ENCODE data around the gene G0S2.

G0S2 gene

DNA sequence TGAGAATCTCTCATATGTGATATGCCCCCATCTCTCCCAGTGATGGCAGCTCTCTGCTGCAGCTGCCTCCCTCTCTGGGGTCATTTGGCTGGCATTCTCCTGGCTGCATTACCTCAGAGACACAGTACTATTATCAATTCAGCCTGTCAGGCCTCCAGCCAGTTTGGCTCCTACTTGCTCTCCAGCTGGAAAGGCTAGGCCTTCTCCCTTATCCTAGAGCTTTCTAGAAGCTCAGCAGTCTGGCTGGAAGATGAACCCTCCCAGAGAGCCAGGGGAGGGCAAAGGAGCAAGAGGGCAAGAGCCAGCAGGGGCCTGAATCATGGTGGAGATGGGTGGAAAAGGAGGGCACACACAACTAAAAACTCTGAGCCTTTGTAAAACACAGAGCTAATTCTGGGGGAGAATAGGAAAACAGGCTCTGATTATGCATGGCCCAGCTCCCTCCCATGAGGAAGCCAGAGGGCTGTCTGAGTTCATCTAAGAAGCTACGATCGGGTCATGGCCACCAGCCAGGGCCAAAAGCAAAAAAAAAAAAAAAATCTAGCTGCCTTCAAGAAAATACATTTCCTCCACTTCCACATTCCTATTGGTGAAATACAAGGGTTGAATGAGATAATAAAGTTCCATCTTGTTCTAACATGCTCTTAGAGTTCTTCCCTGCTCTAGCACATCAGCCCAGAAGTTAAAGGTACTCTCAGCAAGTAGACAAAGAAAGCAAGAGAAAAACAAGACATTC lies 31.8 kb upstream of the G0S2 start:
- CTCF ChIA-PET, result interaction anchor here (1.3 kb wide), 1 partner anchor 105 kb away, joined by 4 read pairs; no protein-coding TSS in a partner anchor
- no peaks in the 10 kb centered on the region for H3K36me3 ChIP-seq (ENCODE audit: control insufficient read depth in 2 of 2, insufficient read depth in 1 of 2, low read length in 2 of 2)
- H3K4me3 ChIP-seq (ENCODE audit: low read depth, low read length), result no peak overlapping the region
- no peak overlapping the region for H3K27ac ChIP-seq (ENCODE audit: extremely low read depth, low read depth, low read length)
- TF ChIP-seq SCRT1 (tag by site-specific recombination; IDR thresholded peaks at IDR 0.05; ENCODE audit: borderline replicate concordance) (no peak), ZNF239 (tag by site-specific recombination; IDR thresholded peaks at IDR 0.05) (no peak), ZNF777 (tag by site-specific recombination; IDR thresholded peaks at IDR 0.05; ENCODE audit: borderline replicate concordance) (no peak), GLIS2 (tag by site-specific recombination; IDR thresholded peaks at IDR 0.05) (no peak), ZFP41 (tag by site-specific recombination; IDR thresholded peaks at IDR 0.05; ENCODE audit: borderline replicate concordance) (no peak), FEZF1 (tag by site-specific recombination; IDR thresholded peaks at IDR 0.05) (no peak), ZNF302 (tag by site-specific recombination; IDR thresholded peaks at IDR 0.05; ENCODE audit: low read depth) (no peak), ZBTB17 (tag by site-specific recombination; IDR thresholded peaks at IDR 0.05) (no peak), OVOL3 (tag by site-specific recombination; IDR thresholded peaks at IDR 0.05) (no peak), GLI2 (tag by site-specific recombination; IDR thresholded peaks at IDR 0.05; ENCODE audit: borderline replicate concordance, low read depth) (no peak), ZNF404 (tag by site-specific recombination; IDR thresholded peaks at IDR 0.05) (no peak), ZNF548 (tag by site-specific recombination; IDR thresholded peaks at IDR 0.05) (no peak)
- TF ChIP-seq, protein P1, sequence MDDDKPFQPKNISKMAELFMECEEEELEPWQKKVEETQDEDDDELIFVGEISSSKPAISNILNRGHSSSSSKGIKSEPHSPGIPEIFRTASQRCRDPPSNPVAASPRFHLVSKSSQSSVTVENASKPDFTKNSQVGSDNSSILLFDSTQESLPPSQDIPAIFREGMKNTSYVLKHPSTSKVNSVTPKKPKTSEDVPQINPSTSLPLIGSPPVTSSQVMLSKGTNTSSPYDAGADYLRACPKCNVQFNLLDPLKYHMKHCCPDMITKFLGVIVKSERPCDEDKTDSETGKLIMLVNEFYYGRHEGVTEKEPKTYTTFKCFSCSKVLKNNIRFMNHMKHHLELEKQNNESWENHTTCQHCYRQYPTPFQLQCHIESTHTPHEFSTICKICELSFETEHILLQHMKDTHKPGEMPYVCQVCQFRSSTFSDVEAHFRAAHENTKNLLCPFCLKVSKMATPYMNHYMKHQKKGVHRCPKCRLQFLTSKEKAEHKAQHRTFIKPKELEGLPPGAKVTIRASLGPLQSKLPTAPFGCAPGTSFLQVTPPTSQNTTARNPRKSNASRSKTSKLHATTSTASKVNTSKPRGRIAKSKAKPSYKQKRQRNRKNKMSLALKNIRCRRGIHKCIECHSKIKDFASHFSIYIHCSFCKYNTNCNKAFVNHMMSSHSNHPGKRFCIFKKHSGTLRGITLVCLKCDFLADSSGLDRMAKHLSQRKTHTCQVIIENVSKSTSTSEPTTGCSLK (tag by site-specific recombination; IDR thresholded peaks at IDR 0.05), result no peak
- H3K9me3 ChIP-seq (ENCODE audit: control insufficient read depth, insufficient read depth, low read depth, low read length), result no peaks in the 10 kb centered on the region
- H3K4me1 ChIP-seq (ENCODE audit: control insufficient read depth, insufficient read depth, low read length), result peaks cover 3% of the 10 kb centered on the region; the same call in 1 of the 2 replicates
- POLR2A ChIA-PET, result no interaction called here

DNA sequence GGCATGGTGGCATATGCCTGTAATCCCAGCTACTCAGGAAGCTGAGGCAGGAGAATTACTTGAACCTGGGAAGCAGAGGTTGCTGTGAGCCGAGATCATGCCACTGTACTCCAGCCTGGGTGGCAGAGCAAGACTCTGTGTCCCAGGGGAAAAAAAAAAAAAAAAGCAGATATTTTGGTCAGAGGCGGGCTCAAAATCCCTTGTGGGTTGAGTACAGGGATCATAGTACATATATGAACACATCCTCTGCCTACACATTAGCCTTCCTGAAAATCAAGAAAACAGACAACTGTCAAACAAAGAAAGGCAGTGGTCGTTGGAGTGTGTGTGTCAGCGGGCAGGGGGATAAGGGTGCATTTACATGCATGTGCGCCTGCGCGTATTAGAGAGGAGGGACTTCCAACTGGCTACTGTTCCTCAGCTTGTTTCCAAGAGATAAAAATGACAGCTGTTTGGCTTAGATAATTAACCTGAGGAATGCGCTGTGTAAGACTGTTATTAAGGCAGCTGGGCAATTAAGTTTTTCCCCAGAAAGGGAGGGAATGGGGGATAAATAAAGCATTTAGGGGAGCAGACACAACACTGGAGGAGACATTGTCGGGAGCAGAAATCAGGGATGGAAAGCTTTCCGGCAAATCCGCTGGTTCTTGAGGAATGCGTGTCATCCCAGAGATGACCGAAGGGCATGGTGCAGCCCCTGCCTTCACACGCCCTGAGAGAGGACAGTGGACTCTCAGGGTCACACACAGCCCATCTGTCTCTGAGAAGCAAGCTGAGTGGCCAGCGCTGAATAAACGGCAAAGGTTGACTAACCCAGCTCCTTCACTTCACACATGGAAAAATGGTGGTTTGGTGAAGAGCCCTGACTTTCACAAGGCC lies 29.4 kb upstream of the G0S2 start:
- CTCF ChIA-PET, result interaction anchor here (0.7 to 1.5 kb wide), 2 partner anchors 55 to 1550 kb away, joined by 3 to 5 read pairs; no protein-coding TSS in a partner anchor
- no peak for TF ChIP-seq ZNF621 (tag by site-specific recombination; IDR thresholded peaks at IDR 0.05)
- TF ChIP-seq, protein P2, sequence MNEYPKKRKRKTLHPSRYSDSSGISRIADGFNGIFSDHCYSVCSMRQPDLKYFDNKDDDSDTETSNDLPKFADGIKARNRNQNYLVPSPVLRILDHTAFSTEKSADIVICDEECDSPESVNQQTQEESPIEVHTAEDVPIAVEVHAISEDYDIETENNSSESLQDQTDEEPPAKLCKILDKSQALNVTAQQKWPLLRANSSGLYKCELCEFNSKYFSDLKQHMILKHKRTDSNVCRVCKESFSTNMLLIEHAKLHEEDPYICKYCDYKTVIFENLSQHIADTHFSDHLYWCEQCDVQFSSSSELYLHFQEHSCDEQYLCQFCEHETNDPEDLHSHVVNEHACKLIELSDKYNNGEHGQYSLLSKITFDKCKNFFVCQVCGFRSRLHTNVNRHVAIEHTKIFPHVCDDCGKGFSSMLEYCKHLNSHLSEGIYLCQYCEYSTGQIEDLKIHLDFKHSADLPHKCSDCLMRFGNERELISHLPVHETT (tag by site-specific recombination; IDR thresholded peaks at IDR 0.05), result no peak
- H3K36me3 ChIP-seq (ENCODE audit: control insufficient read depth in 2 of 2, insufficient read depth in 1 of 2, low read length in 2 of 2), result no peaks in the 10 kb centered on the region
- POLR2A ChIA-PET, result no interaction called here
- H3K27ac ChIP-seq (ENCODE audit: extremely low read depth, low read depth, low read length), result no peak overlapping the region
- peaks cover 7% of the 10 kb centered on the region; the same call in 1 of the 2 replicates for H3K4me1 ChIP-seq (ENCODE audit: control insufficient read depth, insufficient read depth, low read length)
- no peak overlapping the region for H3K4me3 ChIP-seq (ENCODE audit: low read depth, low read length)
- H3K9me3 ChIP-seq (ENCODE audit: control insufficient read depth, insufficient read depth, low read depth, low read length), result no peaks in the 10 kb centered on the region

DNA sequence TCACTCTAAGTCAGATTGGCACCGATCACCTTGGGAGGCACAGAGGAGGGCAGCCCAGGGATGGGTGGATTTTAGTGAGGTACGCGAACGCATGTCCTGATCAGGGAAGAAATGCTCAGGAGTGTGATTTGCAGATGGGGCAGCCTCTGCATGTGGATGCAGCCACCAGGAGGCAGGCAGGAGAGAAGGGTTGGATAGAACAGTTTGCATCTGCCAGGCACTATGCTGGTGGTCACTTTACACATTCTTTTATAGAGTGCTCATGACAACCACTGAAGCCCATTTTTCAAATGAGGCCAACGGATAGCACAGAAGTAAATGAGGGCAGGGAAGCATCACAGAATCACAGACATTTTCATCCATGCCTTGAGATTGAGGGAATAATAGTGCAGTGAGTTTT lies 28.7 kb upstream of the G0S2 start:
- H3K36me3 ChIP-seq (ENCODE audit: control insufficient read depth in 2 of 2, insufficient read depth in 1 of 2, low read length in 2 of 2), result no peaks in the 10 kb centered on the region
- no peak overlapping the region for H3K4me3 ChIP-seq (ENCODE audit: low read depth, low read length)
- ChIA-PET POLR2A (no interaction called here), CTCF (interaction anchor here (0.6 to 1.7 kb wide), 6 partner anchors 22 to 1551 kb away, joined by 3 to 6 read pairs (median 4); no protein-coding TSS in a partner anchor)
- TF ChIP-seq, protein P3, sequence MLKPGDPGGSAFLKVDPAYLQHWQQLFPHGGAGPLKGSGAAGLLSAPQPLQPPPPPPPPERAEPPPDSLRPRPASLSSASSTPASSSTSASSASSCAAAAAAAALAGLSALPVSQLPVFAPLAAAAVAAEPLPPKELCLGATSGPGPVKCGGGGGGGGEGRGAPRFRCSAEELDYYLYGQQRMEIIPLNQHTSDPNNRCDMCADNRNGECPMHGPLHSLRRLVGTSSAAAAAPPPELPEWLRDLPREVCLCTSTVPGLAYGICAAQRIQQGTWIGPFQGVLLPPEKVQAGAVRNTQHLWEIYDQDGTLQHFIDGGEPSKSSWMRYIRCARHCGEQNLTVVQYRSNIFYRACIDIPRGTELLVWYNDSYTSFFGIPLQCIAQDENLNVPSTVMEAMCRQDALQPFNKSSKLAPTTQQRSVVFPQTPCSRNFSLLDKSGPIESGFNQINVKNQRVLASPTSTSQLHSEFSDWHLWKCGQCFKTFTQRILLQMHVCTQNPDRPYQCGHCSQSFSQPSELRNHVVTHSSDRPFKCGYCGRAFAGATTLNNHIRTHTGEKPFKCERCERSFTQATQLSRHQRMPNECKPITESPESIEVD (tag by site-specific recombination; IDR thresholded peaks at IDR 0.05), result no peak
- TF ChIP-seq ZNF664 (tag by site-specific recombination; IDR thresholded peaks at IDR 0.05) (no peak), GLIS1 (tag by site-specific recombination; IDR thresholded peaks at IDR 0.05) (peak; percentile 42), ZNF791 (tag by site-specific recombination; IDR thresholded peaks at IDR 0.05) (no peak)
- TF ChIP-seq, protein P2 (tag by site-specific recombination; IDR thresholded peaks at IDR 0.05), result no peak
- H3K27ac ChIP-seq (ENCODE audit: extremely low read depth, low read depth, low read length), result no peak overlapping the region
- peaks cover 7% of the 10 kb centered on the region; the same call in 1 of the 2 replicates for H3K4me1 ChIP-seq (ENCODE audit: control insufficient read depth, insufficient read depth, low read length)
- H3K9me3 ChIP-seq (ENCODE audit: control insufficient read depth, insufficient read depth, low read depth, low read length), result no peaks in the 10 kb centered on the region
